OCI-LY7 (cell line): ENCODE data around the gene RCAN3. TPM values are rescaled to one million over a fixed set of nuclear protein-coding genes. Genes with fewer than 3 reads are reported as not detected.
"Not testable (repeated sequence)": the region's sequence is repeated elsewhere in the genome, so short reads cannot be mapped to it uniquely, and the experiment has no call there.

Experiments
- BruUV-seq: library from RNA; stranded (reverse); fragments of 400-500 nt; replicated peaks from 2 replicates; lab custom pipeline; 2021; lab: Mats Ljungman, UMichigan
- CTCF ChIA-PET: fragments of 300-600 bp; sonication (Branson Sonifier 250); formaldehyde crosslinking; loops from one replicate; lab custom pipeline; 2022; ENCODE audit warnings: antibody characterized with exemption; ENCODE audit not compliant: unreplicated experiment; lab: Charles Lee
- POLR2A ChIA-PET: fragments of 300-600 bp; sonication (Branson Sonifier 250); formaldehyde crosslinking; loops from one replicate; lab custom pipeline; 2022; ENCODE audit warnings: antibody characterized with exemption; lab: Charles Lee
- DNase-seq: peaks from one replicate; pipeline ENCODE4 v3.0.0-alpha.2; 2015; ENCODE audit warnings: low spot score
- H2AFZ ChIP-seq: fragments of 200-600 bp; sonication (generic), shearing (Covaris generic); 2 replicates; pipeline ENCODE4 v1.6.1; 2014; ENCODE audit warnings: mild to moderate bottlenecking, antibody characterized with exemption, low read length, moderate library complexity
- H3K27ac ChIP-seq: fragments of 200-600 bp; sonication (generic); 2 replicates; pipeline ENCODE4 v1.5.1; 2014; ENCODE audit warnings: mixed run types, low read depth, mild to moderate bottlenecking, moderate library complexity, low read length, inconsistent platforms; ENCODE audit not compliant: poor library complexity, severe bottlenecking
- H3K36me3 ChIP-seq: fragments of 200-600 bp; sonication (generic); 2 replicates; pipeline ENCODE4 v1.6.1; 2014; ENCODE audit warnings: mild to moderate bottlenecking, antibody characterized with exemption, low read length, moderate library complexity, mixed read lengths; ENCODE audit not compliant: insufficient read depth
- H3K4me1 ChIP-seq: fragments of 200-600 bp; sonication (generic); 2 replicates; pipeline ENCODE4 v1.5.1; 2014; ENCODE audit warnings: mild to moderate bottlenecking, low read length; ENCODE audit not compliant: insufficient read depth, poor library complexity, severe bottlenecking
- H3K4me2 ChIP-seq: fragments of 200-600 bp; sonication (generic); 2 replicates; pipeline ENCODE4 v1.6.1; 2014; ENCODE audit warnings: mild to moderate bottlenecking, low read length
- H3K4me3 ChIP-seq: fragments of 200-600 bp; sonication (generic); 2 replicates; pipeline ENCODE4 v1.5.1; 2014; ENCODE audit warnings: mild to moderate bottlenecking, low read depth, low read length; ENCODE audit not compliant: poor library complexity, severe bottlenecking
- H3K79me2 ChIP-seq: fragments of 200-600 bp; sonication (generic); 2 replicates; pipeline ENCODE4 v1.6.1; 2016; ENCODE audit warnings: low read depth, mild to moderate bottlenecking, low read length, moderate library complexity, mixed read lengths; ENCODE audit not compliant: insufficient read depth
- H3K9me2 ChIP-seq: fragments of 200-600 bp; sonication (generic); 2 replicates; pipeline ENCODE4 v1.6.1; 2016; ENCODE audit warnings: mild to moderate bottlenecking, low read length, mixed read lengths; ENCODE audit not compliant: insufficient read depth
- H3K9me3 ChIP-seq: fragments of 200-600 bp; sonication (generic); 2 replicates; pipeline ENCODE4 v1.6.1; 2014; ENCODE audit warnings: mild to moderate bottlenecking, mixed run types, low read length, mixed read lengths
- H4K20me1 ChIP-seq: fragments of 200-600 bp; sonication (generic); 2 replicates; pipeline ENCODE4 v1.6.1; 2014; ENCODE audit warnings: mild to moderate bottlenecking, antibody characterized with exemption, low read length, moderate library complexity, mixed read lengths; ENCODE audit not compliant: insufficient read depth
- EZH2phosphoT487 ChIP-seq: fragments of 200-600 bp; sonication (generic); IDR thresholded peaks from 2 replicates; pipeline ENCODE4 v1.6.1; 2018; ENCODE audit warnings: low read depth, borderline replicate concordance, mild to moderate bottlenecking, mixed run types, antibody characterized with exemption, low read length, moderate library complexity, mixed read lengths
- intact Hi-C: fragments of 100-400 bp; cut with micrococcal nuclease; formaldehyde crosslinking; loops from one replicate; pipeline ENCODE4 v1.10.0; 2022; ENCODE audit not compliant: unreplicated experiment
- total RNA-seq, 2 experiments: library from RNA; depleted of rRNA in 1 of 2; stranded (reverse); fragments of >200 nt in 1 of 2; shearing (Covaris generic) in 1 of 2; gene quantifications; 2 replicates each; pipeline ENCODE4 v1.2.3, GENCODE V29; 2014 to 2022
- TF ChIP-seq, protein P1 (sequence below): fragments of 200-600 bp; sonication (generic); conservative IDR thresholded peaks from 2 replicates; pipeline ENCODE4 v1.5.1; 2014; ENCODE audit warnings: mild to moderate bottlenecking, antibody characterized with exemption, low read length, moderate library complexity, mixed read lengths

Gene RCAN3
- total RNA-seq, 2 experiments from 2014 or later = 13.0 to 47.8 TPM

GRCh38 chr1:24547195-24547594, 44.6 kb downstream of the RCAN3 start:
- Histone ChIP-seq H3K4me2 (peak overlapping the region; percentile 63), H3K9me2 (no peaks in the 10 kb centered on the region), H4K20me1 (no peaks in the 10 kb centered on the region), H3K4me3 (peak overlapping the region; percentile 5), H3K9me3 (no peaks in the 10 kb centered on the region), H3K4me1 (peaks cover 69% of the 10 kb centered on the region), H3K27ac (peak overlapping the region; percentile 58), H3K79me2 (no peaks in the 10 kb centered on the region), H2AFZ (peak overlapping the region; percentile 78), H3K36me3 (no peaks in the 10 kb centered on the region)
- TF ChIP-seq, protein P1, sequence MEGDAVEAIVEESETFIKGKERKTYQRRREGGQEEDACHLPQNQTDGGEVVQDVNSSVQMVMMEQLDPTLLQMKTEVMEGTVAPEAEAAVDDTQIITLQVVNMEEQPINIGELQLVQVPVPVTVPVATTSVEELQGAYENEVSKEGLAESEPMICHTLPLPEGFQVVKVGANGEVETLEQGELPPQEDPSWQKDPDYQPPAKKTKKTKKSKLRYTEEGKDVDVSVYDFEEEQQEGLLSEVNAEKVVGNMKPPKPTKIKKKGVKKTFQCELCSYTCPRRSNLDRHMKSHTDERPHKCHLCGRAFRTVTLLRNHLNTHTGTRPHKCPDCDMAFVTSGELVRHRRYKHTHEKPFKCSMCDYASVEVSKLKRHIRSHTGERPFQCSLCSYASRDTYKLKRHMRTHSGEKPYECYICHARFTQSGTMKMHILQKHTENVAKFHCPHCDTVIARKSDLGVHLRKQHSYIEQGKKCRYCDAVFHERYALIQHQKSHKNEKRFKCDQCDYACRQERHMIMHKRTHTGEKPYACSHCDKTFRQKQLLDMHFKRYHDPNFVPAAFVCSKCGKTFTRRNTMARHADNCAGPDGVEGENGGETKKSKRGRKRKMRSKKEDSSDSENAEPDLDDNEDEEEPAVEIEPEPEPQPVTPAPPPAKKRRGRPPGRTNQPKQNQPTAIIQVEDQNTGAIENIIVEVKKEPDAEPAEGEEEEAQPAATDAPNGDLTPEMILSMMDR = no peak
- no peak for TF ChIP-seq EZH2phosphoT487
- BruUV-seq = no TSS peak
- DNase-seq = no peak
- intact Hi-C loops = no loop called here
- CTCF ChIA-PET = interaction anchor here (1.5 kb wide), 1 partner anchor 11 kb away, joined by 8 read pairs; no protein-coding TSS in a partner anchor
- POLR2A ChIA-PET = interaction anchor here (0.5 to 2.8 kb wide), 10 partner anchors 11 to 389 kb away, joined by 3 to 16 read pairs (median 4); partner anchors contain the start of gene CLIC4

DNA sequence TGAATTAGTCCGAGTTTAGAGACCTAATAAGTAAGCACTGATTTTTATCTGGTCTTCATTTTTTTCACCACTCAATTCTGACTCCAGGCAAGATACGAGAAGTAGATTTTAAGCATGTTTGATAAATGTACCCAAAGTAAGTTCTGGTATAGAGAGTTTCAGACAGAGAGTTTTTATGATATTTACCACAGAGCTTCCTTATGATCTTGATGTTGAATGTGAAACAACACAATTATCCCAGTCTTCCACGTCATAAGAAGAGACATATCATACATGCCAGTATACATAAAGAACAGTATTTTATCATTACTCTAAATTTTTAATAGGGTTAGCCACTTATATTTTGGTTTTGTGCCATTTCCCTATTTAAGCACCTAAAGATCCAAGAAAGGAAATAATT, 45.4 kb downstream of the RCAN3 start:
- Histone ChIP-seq H3K36me3 (no peaks in the 10 kb centered on the region), H4K20me1 (no peaks in the 10 kb centered on the region), H3K27ac (peak overlapping the region; percentile 58), H3K4me1 (peaks cover 71% of the 10 kb centered on the region), H3K79me2 (no peaks in the 10 kb centered on the region), H3K4me2 (peak overlapping the region; percentile 63), H3K4me3 (peak overlapping the region; percentile 5), H3K9me3 (no peaks in the 10 kb centered on the region), H3K9me2 (no peaks in the 10 kb centered on the region), H2AFZ (peak overlapping the region; percentile 78; the same call in 1 of the 2 replicates)
- DNase-seq = no peak
- BruUV-seq = no TSS peak
- CTCF ChIA-PET = interaction anchor here (0.9 to 1.5 kb wide), 2 partner anchors 10 to 31 kb away, joined by 3 to 8 read pairs; no protein-coding TSS in a partner anchor
- TF ChIP-seq, protein P1 = no peak
- no peak for TF ChIP-seq EZH2phosphoT487
- POLR2A ChIA-PET = interaction anchor here (0.6 to 2.8 kb wide), 10 partner anchors 10 to 395 kb away, joined by 3 to 16 read pairs (median 3); no protein-coding TSS in a partner anchor
- intact Hi-C loops = no loop called here

GRCh38 chr1:24549210-24549609, 46.6 kb downstream of the RCAN3 start:
- DNase-seq, H3K9me3 ChIP-seq, H4K20me1 ChIP-seq, H3K9me2 ChIP-seq, intact Hi-C loops, BruUV-seq, CTCF ChIA-PET, H3K36me3 ChIP-seq, H3K79me2 ChIP-seq: not testable (repeated sequence)
- peak overlapping the region; percentile 27 for H3K4me3 ChIP-seq
- POLR2A ChIA-PET = interaction anchor here (0.5 to 2.8 kb wide), 5 partner anchors 9 to 361 kb away, joined by 3 to 16 read pairs (median 6); no protein-coding TSS in a partner anchor
- H2AFZ ChIP-seq = peak overlapping the region; percentile 78; the same call in 1 of the 2 replicates
- H3K4me1 ChIP-seq = peaks cover 71% of the 10 kb centered on the region
- peak overlapping the region; percentile 63 for H3K4me2 ChIP-seq
- peak overlapping the region; percentile 58 for H3K27ac ChIP-seq
